NCI-H1436 (cell line): ENCODE results near the gene TMEM50B.
"Not testable (repeated sequence)": the region's sequence is repeated elsewhere in the genome, so short reads cannot be mapped to it uniquely, and the experiment has no call there.

Experiments
- DNase-seq: peaks from one replicate; lab custom pipeline; 2025; lab: John Stamatoyannopoulos, UW

Gene TMEM50B

GRCh38 chr21:33478182-33478581, 1.6 kb downstream of the TMEM50B start:
- no peak for DNase-seq

- no peak for DNase-seq
Measured at GRCh38 chr21:33477066-33477465, 2.7 kb downstream of the TMEM50B start.

GRCh38 chr21:33473344-33473743, 6.4 kb downstream of the TMEM50B start:
- DNase-seq, result no peak

- no peak for DNase-seq
Measured at GRCh38 chr21:33470701-33471100, 9.1 kb downstream of the TMEM50B start.

GRCh38 chr21:33469183-33469582, 10.6 kb downstream of the TMEM50B start:
- DNase-seq, result not testable (repeated sequence)

GRCh38 chr21:33461538-33462250, 18.1 kb downstream of the TMEM50B start:
- DNase-seq, result no peak

GRCh38 chr21:33458861-33459260, 20.9 kb downstream of the TMEM50B start:
- no peak for DNase-seq

GRCh38 chr21:33455686-33456446, 23.9 kb downstream of the TMEM50B start:
- no peak for DNase-seq

GRCh38 chr21:33452362-33452761, 27.4 kb downstream of the TMEM50B start:
- DNase-seq, result no peak

GRCh38 chr21:33451634-33452071, 28.1 kb downstream of the TMEM50B start:
- DNase-seq, result no peak

- no peak for DNase-seq
Measured at GRCh38 chr21:33449616-33450015, 30.2 kb downstream of the TMEM50B start.

GRCh38 chr21:33446620-33447019, 33.2 kb downstream of the TMEM50B start:
- not testable (repeated sequence) for DNase-seq

- DNase-seq, result no peak
Measured at GRCh38 chr21:33444499-33444898, 35.3 kb downstream of the TMEM50B start.

- no peak for DNase-seq
Measured at GRCh38 chr21:33443194-33443593, 36.6 kb downstream of the TMEM50B start.

GRCh38 chr21:33441489-33442477, 38.0 kb downstream of the TMEM50B start:
- DNase-seq, result peak; percentile 88

GRCh38 chr21:33437140-33437539, 42.6 kb downstream of the TMEM50B start:
- no peak for DNase-seq

- no peak for DNase-seq
Measured at GRCh38 chr21:33434770-33435360, 44.9 kb downstream of the TMEM50B start.

GRCh38 chr21:33433425-33434114, 46.2 kb downstream of the TMEM50B start:
- DNase-seq, result no peak

- DNase-seq, result no peak
Measured at GRCh38 chr21:33433001-33433400, 46.8 kb downstream of the TMEM50B start.

- no peak for DNase-seq
Measured at GRCh38 chr21:33432496-33432895, 47.3 kb downstream of the TMEM50B start.

GRCh38 chr21:33430858-33431257, 48.9 kb downstream of the TMEM50B start:
- no peak for DNase-seq
